Cerebellar nuclear complex (tissue), 1 donor: Measurements from ENCODE around the gene CCDC13.

Source experiments
- DNase-seq, 2 experiments: peaks; one replicate each; lab custom pipeline; 2025; lab: John Stamatoyannopoulos, UW

The CCDC13 gene

GRCh38 chr3:42752441-42752840, 20.6 kb downstream of the CCDC13 start:
- DNase-seq, result no peak

GRCh38 chr3:42751609-42752008, 21.4 kb downstream of the CCDC13 start:
- DNase-seq, result no peak

GRCh38 chr3:42750834-42751233, 22.2 kb downstream of the CCDC13 start:
- no peak for DNase-seq

DNA sequence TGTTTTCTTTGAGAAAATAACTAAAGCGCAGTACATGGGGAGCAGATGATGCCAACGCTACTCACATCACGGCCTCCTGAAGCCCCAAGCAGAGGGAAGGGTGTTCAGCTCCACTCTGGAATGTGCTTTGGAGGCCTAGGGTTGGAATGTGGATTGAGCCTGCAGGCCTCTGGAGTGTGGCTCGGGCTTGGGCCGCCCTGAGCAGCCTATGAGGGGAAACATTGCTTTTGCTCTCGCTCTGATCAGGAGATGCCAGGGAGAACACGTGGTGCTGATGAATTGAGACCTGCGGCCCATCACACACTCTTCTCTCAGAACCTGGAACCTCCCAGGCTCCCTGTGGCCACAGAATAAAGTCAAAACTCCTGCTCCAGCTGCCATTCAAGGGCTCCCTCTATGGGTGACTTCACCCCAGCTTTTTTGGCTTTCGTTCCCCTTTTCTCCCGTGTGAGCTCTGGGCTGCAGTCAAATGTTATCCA, 23.3 kb downstream of the CCDC13 start:
- DNase-seq, result no peak

DNA sequence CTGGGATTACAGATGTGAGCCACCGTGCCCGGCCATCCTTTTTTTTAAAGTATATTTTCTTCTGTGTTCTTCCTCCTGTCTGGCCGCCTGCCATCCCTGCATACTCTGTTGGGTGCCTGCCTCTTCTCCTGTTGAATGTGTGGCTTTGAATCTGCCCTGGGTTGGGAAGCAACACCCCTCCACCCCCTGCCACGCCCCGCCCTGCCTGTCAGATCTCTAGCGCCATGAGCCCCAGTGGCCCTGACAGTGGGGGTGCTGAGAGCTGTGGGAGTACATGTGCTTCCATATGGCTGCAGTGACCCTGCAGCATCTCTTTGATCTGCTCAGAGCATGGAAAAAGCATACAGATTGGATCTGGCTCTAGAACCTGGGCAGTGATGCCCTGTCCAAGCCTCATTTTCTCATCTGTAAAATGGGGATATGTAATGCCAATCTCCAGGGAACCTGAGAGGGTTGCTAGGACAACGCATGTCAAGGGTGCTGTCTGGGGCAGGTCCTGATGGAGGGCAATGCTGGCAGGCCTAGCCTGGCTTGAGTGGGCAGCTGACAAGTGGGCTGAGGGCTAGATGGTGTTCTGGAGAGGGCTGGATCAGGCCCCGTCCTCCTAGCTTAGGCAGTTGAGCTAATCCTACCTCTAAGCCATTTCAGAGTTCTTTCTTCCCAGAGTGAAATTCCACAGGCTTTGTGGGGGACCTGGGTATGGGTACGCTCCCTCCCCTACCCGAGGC, 23.9 kb downstream of the CCDC13 start:
- no peak for DNase-seq

- no peak for DNase-seq
These were observed 25.5 kb downstream of the CCDC13 start for GRCh38 chr3:42747581-42747980.

DNA sequence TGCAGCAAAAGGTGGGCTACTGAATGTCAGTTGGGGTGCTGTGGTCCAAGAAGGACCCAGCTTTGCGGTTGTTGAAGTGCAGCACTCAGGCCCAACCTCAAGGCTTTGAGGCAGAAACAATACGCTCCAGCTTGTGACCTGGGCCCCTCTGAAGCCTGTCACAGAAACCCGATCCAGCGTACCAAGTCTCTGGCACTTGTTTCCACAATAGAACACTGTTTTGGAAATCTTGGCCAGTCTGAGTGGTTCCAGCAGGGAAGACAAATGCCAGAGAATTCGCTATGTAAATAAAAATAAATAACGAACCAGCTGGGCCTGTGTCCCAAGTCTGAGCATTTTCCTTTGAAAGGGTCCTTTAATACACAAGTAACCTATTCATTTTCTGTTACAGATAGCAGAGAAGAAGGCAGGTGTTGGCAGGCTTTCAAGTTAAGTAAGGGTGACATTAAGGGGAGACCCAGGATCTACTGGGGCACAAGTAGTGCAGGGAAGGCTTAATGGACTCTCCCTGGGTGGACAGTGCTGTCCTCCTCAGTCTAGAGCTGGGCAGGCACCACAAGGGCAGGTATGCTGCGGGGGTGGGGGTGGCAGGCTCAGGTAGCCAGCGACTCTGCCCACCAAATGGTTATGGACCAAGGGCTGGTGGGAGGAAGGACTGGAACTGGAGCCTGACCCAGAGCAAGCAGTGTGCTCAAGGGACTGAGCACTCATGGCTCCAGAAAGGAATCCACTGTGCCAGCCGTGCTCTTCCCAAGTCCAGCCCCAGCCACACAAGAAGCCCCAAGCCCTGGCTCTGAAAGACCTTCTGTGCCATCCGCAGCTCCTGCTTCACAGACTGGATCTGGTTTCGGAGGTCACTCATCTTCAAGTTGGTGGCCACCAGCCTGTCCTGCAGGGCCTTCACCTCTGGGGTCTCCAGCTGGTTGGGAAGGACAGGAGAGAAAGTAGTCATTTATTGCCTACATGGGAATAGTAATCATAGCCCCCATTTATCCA, 26.3 kb downstream of the CCDC13 start:
- no peak for DNase-seq

GRCh38 chr3:42745776-42746454, 27.1 kb downstream of the CCDC13 start:
- DNase-seq, result no peak

DNA sequence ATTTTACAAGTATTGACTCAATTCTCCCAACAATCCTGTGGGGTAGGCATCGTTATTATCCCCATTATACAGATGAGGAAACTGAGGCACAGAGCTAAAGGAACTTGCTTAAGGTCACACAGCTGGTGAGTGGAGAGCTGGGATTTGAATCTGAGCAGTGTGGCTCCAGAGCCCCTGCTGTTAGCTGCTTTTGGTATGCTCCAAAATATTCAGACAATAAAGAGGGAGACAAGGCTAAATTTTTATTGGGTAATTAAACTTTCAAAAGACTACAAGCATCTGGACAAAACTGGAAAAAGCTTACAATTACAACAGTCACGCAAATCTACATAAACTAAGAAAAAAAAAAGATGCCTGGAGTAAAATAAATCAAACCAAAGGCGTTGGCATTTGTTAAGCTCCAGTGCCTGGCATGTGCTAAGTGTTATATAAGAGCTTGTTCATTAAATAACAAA, 27.7 kb downstream of the CCDC13 start:
- DNase-seq, result no peak

DNA sequence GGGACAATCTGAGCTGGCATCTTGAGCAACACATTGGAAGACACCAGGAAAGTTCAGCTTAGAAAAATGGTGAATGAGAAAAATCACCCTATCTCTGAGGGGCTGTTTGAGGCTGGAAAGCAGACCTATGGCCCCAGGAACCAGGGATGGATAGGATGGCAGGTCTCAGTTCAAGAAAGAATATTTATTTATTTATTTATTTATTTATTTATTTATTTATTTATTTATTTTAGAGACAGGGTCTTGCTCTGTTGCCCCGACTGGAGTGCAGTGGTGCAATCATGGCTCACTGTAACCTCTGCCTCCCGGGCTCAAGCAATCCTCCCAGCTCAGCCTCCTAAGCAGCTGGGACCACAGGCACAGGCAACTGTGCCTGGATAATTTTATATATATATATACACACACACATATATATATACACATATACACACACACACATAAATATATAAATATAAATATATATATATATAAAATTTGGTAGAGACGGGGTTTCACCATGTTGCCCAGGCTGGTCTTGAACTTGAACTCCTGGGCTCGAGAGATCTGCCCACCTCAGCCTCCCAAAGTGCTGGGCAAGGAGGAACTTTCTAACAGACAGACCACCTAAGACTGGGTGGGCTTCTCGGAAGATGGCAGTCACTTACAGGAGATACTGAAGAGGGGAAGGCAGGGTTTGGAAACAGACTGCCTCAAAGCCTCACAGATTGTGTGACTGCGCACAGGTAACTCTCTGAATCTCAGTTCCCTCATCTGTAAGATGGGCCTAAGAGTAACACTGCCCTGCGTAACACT, 29.7 kb downstream of the CCDC13 start:
- no peak for DNase-seq

GRCh38 chr3:42742688-42743087, 30.4 kb downstream of the CCDC13 start:
- DNase-seq, result no peak

- DNase-seq, result no peak
These were observed 30.8 kb downstream of the CCDC13 start for GRCh38 chr3:42742259-42742658.

- DNase-seq, result no peak
These were observed 31.3 kb downstream of the CCDC13 start for GRCh38 chr3:42741796-42742195.

DNA sequence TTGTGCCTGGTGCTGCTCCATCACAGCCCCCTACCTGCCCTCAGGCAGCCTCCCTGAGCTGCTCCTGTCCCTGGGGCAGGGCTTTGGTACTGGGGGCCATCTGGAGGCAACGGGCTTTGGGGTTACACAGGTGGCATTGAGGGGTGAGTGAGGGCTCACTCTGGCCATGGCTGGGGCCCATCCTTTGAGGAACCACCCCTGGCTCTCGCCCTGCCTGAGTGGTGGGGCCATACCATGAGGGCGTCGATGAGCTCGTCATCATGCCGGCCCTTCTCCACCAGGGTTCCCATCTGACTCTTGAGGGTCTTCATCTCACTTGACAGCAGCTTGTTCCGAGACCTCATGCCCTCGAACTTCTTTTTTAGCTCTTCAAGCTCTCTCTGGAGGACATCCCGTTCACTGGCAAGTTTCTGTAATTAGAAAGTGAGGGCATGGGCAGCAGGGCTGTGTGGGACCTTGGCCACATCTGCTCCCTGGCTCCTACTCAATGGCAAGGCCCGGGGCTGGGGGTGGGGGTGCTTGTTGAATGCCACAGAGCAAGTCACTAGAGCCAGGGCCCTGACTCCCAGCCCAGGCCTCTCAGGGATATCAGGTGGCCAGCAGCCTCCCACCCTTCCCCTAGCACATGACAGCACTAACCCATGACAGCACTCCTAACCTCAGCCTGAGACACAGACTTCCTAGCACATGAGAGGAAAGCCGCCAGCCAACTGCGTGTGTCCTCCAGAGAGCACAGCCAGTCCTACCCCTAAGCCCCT, 33.5 kb downstream of the CCDC13 start:
- DNase-seq, result no peak

- no peak for DNase-seq
These were observed 36.5 kb downstream of the CCDC13 start for GRCh38 chr3:42736531-42736930.

DNA sequence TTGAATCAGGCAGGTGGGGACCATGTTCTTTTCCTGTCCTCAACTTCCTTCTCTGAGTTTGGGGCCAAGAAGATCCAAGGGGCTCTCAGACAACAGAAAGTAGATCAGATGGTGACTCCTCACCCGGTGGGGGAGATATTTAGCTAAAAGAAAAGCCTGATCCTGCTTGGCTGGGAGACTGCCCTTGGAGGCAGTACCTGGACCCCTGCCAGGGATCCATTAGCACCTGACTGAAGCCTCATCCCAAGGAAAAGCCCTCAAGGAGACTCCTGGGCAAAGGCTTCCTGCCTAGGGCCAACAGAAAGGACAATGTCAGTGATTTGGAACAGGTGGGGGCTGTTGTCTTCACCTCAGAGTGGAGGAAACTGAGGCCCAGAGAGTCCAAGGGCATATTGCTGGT, 37.0 kb downstream of the CCDC13 start:
- DNase-seq, result no peak

DNA sequence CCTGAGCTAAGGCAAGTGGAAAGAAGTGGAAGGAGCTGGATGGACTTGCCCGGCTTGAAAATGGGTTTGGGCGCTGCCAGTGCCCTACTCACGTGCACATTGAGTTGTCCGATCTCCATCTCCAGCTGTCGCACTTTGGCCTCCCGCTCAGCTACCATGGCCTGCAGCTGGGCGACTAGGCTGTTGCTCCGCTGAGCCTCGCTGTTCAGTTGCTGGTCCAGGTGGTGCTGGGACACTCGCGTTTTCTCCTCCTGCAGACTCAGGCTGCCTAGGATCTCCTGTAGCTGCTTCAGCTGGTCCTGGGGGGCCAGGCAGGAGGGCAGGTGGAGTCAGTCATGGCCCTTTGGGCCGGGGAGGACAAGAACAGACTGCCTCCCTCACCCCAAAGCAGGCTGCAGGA, 37.4 kb downstream of the CCDC13 start:
- DNase-seq, result no peak

GRCh38 chr3:42735019-42735418, 38.0 kb downstream of the CCDC13 start:
- DNase-seq, result no peak

- DNase-seq, result no peak
These were observed 38.7 kb downstream of the CCDC13 start for GRCh38 chr3:42734263-42734860.
